Measurements from ENCODE around the gene PCDHGA5. TPM values are rescaled to one million over a fixed set of nuclear protein-coding genes. Genes with fewer than 3 reads are reported as not detected.
"Not testable (repeated sequence)": the region's sequence is repeated elsewhere in the genome, so short reads cannot be mapped to it uniquely, and the experiment has no call there.

Gene PCDHGA5
- total RNA-seq, 1 donor from 2014 or later = 8.6 TPM

DNA sequence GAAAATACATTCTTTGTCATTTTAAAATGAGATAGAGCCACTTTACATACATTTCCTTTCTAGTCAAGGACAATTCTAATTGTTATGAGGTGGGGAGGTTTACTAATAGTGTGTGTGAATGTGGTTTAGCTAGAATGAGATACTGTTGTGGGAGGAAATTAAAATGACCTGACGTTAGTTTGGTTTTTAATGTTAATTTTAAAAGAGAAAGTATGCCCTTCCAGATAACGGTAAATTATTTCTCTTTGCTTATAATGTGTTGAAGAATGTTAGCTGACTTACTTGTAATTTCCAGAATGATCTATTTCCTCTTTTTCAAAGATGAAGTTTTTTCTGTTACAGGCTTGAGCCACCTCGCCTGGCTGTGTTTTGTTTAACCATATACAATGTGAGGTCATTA lies 41.7 kb upstream of the PCDHGA5 start:
- Histone ChIP-seq H3K4me1 (peaks cover 6% of the 10 kb centered on the region), H3K27me3 (no peaks in the 10 kb centered on the region), H3K27ac (no peak overlapping the region), H3K36me3 (peaks cover 0 to 26% of the 10 kb centered on the region in 2 donors), H3K9me3 (peaks cover 32% of the 10 kb centered on the region), H3K4me3 (no peak overlapping the region)
- no peak for DNase-seq (ENCODE audit: extremely low spot score in 2 of 2)
- TF ChIP-seq POLR2AphosphoS5 (IDR thresholded peaks at IDR 0.05; ENCODE audit: insufficient read depth in 1 of 2, low read depth in 1 of 2) (no peak), POLR2A (IDR thresholded peaks at IDR 0.05) (no peak)
- TF ChIP-seq, protein P1, sequence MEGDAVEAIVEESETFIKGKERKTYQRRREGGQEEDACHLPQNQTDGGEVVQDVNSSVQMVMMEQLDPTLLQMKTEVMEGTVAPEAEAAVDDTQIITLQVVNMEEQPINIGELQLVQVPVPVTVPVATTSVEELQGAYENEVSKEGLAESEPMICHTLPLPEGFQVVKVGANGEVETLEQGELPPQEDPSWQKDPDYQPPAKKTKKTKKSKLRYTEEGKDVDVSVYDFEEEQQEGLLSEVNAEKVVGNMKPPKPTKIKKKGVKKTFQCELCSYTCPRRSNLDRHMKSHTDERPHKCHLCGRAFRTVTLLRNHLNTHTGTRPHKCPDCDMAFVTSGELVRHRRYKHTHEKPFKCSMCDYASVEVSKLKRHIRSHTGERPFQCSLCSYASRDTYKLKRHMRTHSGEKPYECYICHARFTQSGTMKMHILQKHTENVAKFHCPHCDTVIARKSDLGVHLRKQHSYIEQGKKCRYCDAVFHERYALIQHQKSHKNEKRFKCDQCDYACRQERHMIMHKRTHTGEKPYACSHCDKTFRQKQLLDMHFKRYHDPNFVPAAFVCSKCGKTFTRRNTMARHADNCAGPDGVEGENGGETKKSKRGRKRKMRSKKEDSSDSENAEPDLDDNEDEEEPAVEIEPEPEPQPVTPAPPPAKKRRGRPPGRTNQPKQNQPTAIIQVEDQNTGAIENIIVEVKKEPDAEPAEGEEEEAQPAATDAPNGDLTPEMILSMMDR (IDR thresholded peaks at IDR 0.05) = no peak
- intact Hi-C loops (cut with DNase I) = loop anchor here (5.0 kb wide), 1 partner anchor 240 kb away; no protein-coding TSS in a partner anchor

DNA sequence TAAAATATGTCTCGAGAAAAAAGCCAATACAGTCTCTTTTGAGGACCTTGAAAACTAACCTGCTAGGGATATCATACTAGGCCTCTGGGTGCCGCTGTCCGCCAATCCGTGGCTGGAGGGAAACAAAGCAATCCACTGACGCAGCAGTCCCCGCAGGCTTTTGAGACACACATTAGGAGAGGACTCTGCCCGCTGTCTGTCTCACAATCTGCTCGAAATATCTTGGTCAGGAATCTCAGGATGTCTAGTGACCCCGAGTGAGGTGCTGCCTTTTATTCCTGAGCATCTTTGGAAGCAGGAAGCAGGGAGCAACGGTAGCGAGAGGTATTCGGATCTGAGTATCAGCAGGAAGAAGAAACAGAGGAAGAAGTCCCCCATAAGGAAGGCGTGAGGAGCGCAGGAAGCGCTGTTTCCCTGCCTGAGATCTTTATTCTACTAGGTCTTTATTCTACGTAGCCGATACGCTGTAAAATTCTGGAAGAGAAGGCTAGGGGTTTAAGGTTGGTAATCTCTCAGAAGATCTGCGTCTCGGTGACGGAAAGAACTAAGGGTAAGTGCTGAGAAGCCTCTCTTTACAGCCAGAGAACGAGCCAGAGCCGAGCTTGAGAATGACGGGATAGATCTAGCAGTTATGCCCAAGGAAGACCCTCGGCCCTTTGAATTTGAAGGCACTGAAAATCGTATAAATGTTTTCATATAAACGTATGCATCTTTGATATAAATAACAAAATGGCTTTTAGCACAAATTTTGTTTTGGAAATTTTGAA lies 37.7 kb upstream of the PCDHGA5 start:
- Histone ChIP-seq H3K27me3 (no peaks in the 10 kb centered on the region), H3K36me3 (no peaks in the 10 kb centered on the region), H3K27ac (no peak overlapping the region), H3K4me1 (no peaks in the 10 kb centered on the region), H3K9me3 (peaks cover 15% of the 10 kb centered on the region), H3K4me3 (peak overlapping the region; percentile 21 to 29)
- DNase-seq (ENCODE audit: extremely low spot score in 2 of 2) = no peak
- intact Hi-C loops (cut with DNase I) = no loop called here
- TF ChIP-seq POLR2AphosphoS5 (IDR thresholded peaks at IDR 0.05; ENCODE audit: insufficient read depth in 1 of 2, low read depth in 1 of 2) = no peak
- no peak for TF ChIP-seq POLR2A (IDR thresholded peaks at IDR 0.05)
- TF ChIP-seq, protein P1 (IDR thresholded peaks at IDR 0.05) = peak in 1 of 3 experiments; percentile 17

DNA sequence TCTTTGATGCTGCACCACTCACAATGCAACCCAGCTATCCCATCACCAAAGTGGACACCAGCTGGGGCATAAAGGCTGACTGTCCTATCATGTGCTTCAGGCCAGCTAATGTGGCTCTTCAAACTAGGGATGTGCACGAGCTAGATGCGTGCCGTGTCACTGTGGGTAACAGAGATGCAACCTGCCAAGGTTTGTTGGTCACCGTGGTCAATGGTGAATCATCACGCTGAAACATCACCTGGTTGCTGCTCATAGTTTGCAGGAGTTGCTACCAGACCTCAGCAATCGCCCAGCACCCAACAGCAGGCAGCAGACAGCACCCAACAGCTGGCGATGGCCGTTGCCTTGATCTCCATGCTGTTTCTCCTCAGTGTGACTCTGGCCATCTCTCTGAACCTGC lies 35.7 kb upstream of the PCDHGA5 start:
- no peak for DNase-seq (ENCODE audit: extremely low spot score in 2 of 2)
- peaks cover 27% of the 10 kb centered on the region for H3K9me3 ChIP-seq
- no peak overlapping the region for H3K4me3 ChIP-seq
- H3K27me3 ChIP-seq = no peaks in the 10 kb centered on the region
- H3K27ac ChIP-seq = no peak overlapping the region
- H3K4me1 ChIP-seq = no peaks in the 10 kb centered on the region
- H3K36me3 ChIP-seq = no peaks in the 10 kb centered on the region
- TF ChIP-seq POLR2A (IDR thresholded peaks at IDR 0.05) (no peak), POLR2AphosphoS5 (IDR thresholded peaks at IDR 0.05; ENCODE audit: insufficient read depth in 1 of 2, low read depth in 1 of 2) (no peak)
- TF ChIP-seq, protein P1 (IDR thresholded peaks at IDR 0.05) = no peak
- intact Hi-C loops (cut with DNase I) = no loop called here

DNA sequence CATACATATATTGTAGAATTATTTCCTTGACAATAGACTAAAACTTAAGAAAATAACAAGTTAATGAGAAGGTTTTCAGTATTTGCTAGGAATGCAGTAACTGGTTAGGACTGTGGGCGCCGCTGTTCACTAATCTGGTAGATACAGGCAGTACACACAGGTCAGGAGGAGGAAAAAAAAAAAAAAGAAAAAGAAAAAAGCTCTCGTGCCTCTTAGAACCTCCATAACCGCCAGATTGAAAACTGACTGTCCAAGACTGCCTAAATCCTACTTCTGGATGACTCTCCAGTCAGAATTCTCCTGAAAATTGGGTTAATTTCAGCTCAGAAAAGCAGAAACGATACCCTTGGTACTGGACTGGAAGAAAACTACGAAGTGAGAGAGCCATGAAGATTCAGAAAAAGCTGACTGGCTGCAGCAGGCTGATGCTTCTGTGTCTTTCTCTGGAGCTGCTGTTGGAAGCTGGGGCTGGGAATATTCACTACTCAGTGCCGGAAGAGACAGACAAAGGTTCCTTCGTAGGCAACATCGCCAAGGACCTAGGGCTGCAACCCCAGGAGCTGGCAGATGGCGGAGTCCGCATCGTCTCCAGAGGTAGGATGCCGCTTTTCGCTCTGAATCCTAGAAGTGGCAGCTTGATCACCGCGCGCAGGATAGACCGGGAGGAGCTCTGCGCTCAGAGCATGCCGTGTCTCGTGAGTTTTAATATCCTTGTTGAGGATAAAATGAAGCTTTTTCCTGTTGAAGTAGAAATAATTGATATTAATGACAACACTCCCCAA lies 33.5 kb upstream of the PCDHGA5 start, which contains the start of gene PCDHGA1:
TSS of gene PCDHGA1 (plus strand) at position 216 of the 782 bp plus-strand sequence.
- H3K27me3 ChIP-seq = no peaks in the 10 kb centered on the region
- H3K4me1 ChIP-seq = no peaks in the 10 kb centered on the region
- no peak within 1 kb of the TSS for H3K27ac ChIP-seq
- peaks cover 27% of the 10 kb centered on the region for H3K9me3 ChIP-seq
- H3K36me3 ChIP-seq = no peaks in the 10 kb centered on the region
- no peak for DNase-seq (ENCODE audit: extremely low spot score in 2 of 2)
- intact Hi-C loops (cut with DNase I) = no loop called here
- TF ChIP-seq, protein P1 (IDR thresholded peaks at IDR 0.05) = no peak
- TF ChIP-seq POLR2AphosphoS5 (IDR thresholded peaks at IDR 0.05; ENCODE audit: insufficient read depth in 1 of 2, low read depth in 1 of 2) = no peak
- no peak within 1 kb of the TSS for H3K4me3 ChIP-seq

DNA sequence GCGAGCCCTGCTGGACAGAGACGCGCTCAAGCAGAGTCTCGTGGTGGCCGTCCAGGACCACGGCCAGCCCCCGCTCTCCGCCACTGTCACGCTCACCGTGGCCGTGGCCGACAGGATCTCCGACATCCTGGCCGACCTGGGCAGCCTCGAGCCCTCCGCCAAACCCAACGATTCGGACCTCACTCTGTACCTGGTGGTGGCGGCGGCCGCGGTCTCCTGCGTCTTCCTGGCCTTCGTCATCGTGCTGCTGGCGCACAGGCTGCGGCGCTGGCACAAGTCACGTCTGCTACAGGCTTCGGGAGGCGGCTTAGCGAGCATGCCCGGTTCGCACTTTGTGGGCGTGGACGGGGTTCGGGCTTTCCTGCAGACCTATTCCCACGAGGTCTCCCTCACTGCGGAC lies 31.4 kb upstream of the PCDHGA5 start:
- H3K27me3 ChIP-seq; H3K4me3 ChIP-seq; DNase-seq (ENCODE audit: extremely low spot score in 2 of 2); intact Hi-C loops (cut with DNase I); H3K4me1 ChIP-seq; H3K36me3 ChIP-seq; H3K27ac ChIP-seq: not testable (repeated sequence)
- peaks cover 27% of the 10 kb centered on the region for H3K9me3 ChIP-seq

Measured in vagina (tissue), 2 donors.